HuH-7.5 (cell line): Measurements from ENCODE around the gene LRRC56.
A peak's percentile ranks its signal among the peaks of the same experiment; 100 is the strongest.

Experiments used
- DNase-seq: peaks from one replicate; pipeline ENCODE4 v3.0.0; 2011; ENCODE audit warnings: low spot score

LRRC56 gene

GRCh38 chr11:536841-537621 is at the start of gene LRRC56:
LRRC56 (plus strand) TSS chr11:537527; CDS start chr11:540685, 3,158 bp downstream.
- peak; percentile 97 for DNase-seq

GRCh38 chr11:487571-488021 is 49.7 kb upstream of the LRRC56 start:
- DNase-seq: no peak

- DNase-seq: no peak
Measured at GRCh38 chr11:488062-488461, 49.3 kb upstream of the LRRC56 start.

- DNase-seq: no peak
Measured at GRCh38 chr11:488579-488978, 48.7 kb upstream of the LRRC56 start.

GRCh38 chr11:488992-489391 is 48.3 kb upstream of the LRRC56 start:
- DNase-seq: no peak

- no peak for DNase-seq
Measured at GRCh38 chr11:489610-490185, 47.6 kb upstream of the LRRC56 start.

GRCh38 chr11:490186-490929 is 47.0 kb upstream of the LRRC56 start:
- no peak for DNase-seq

- DNase-seq: no peak
Measured at GRCh38 chr11:490930-491260, 46.4 kb upstream of the LRRC56 start.

- no peak for DNase-seq
Measured at GRCh38 chr11:491358-491757, 46.0 kb upstream of the LRRC56 start.

GRCh38 chr11:492427-493226 is 44.7 kb upstream of the LRRC56 start:
- DNase-seq: no peak

GRCh38 chr11:494761-495536 is 42.4 kb upstream of the LRRC56 start:
- no peak for DNase-seq

GRCh38 chr11:495537-495931 is 41.8 kb upstream of the LRRC56 start:
- no peak for DNase-seq

GRCh38 chr11:496834-497564 is 40.3 kb upstream of the LRRC56 start:
- no peak for DNase-seq

GRCh38 chr11:497565-498296 is 39.6 kb upstream of the LRRC56 start:
- no peak for DNase-seq

- no peak for DNase-seq
Measured at GRCh38 chr11:498297-499181, 38.8 kb upstream of the LRRC56 start.

- no peak for DNase-seq
Measured at GRCh38 chr11:499201-500076, 37.9 kb upstream of the LRRC56 start.

GRCh38 chr11:501001-501682 is 36.2 kb upstream of the LRRC56 start:
- no peak for DNase-seq
